Brain microvascular endothelial cell (primary cell): ENCODE results near the gene RECQL5.
"Not testable (repeated sequence)": the region's sequence is repeated elsewhere in the genome, so short reads cannot be mapped to it uniquely, and the experiment has no call there.

Source experiments
- DNase-seq: peaks from one replicate; pipeline ENCODE4 v3.0.0-alpha.2; 2020
- H3K27ac ChIP-seq: fragments of 250-450 bp; sonication (Bioruptor Pico); 2 replicates; pipeline ENCODE4 v1.5.1; 2020; ENCODE audit warnings: mild to moderate bottlenecking, moderate library complexity
- H3K27me3 ChIP-seq: fragments of 250-450 bp; sonication (Bioruptor Pico); replicated peaks from 2 replicates; pipeline ENCODE4 v1.5.1; 2020; ENCODE audit warnings: mild to moderate bottlenecking
- H3K36me3 ChIP-seq: fragments of 250-450 bp; sonication (Bioruptor Pico); replicated peaks from 2 replicates; pipeline ENCODE4 v1.5.1; 2020; ENCODE audit warnings: mild to moderate bottlenecking
- H3K4me3 ChIP-seq: 2 replicates; pipeline ENCODE4 v1.5.1; 2011; ENCODE audit warnings: low read depth, mild to moderate bottlenecking, control low read depth, low read length, moderate library complexity
- CTCF ChIP-seq: IDR thresholded peaks from 2 replicates; pipeline ENCODE4 v1.5.1; 2011; ENCODE audit warnings: low read depth, mild to moderate bottlenecking, moderate library complexity, low read length, control low read depth, inconsistent platforms; ENCODE audit errors: missing control alignments
- in situ Hi-C: cut with HindIII; loops from 2 replicates; pipeline ENCODE4 v1.10.0; 2017; ENCODE audit warnings: low sequenced_read_pairs, low pct_ligation_motif_present

RECQL5 gene

GRCh38 chr17:75640556-75641119 is 26.3 kb downstream of the RECQL5 start:
- in situ Hi-C loops, result no loop called here
- TF ChIP-seq CTCF, result no peak
- no peaks in the 10 kb centered on the region for H3K27me3 ChIP-seq
- DNase-seq, result no peak
- H3K27ac ChIP-seq, result no peak overlapping the region
- no peak overlapping the region for H3K4me3 ChIP-seq
- H3K36me3 ChIP-seq, result no peaks in the 10 kb centered on the region

- in situ Hi-C loops, result no loop called here
- Histone ChIP-seq H3K27ac (no peak overlapping the region), H3K4me3 (no peak overlapping the region), H3K36me3 (no peaks in the 10 kb centered on the region), H3K27me3 (no peaks in the 10 kb centered on the region)
- DNase-seq, result no peak
- TF ChIP-seq CTCF, result no peak
These were observed 27.0 kb downstream of the RECQL5 start for GRCh38 chr17:75639771-75640555.

GRCh38 chr17:75639327-75639726 is 27.6 kb downstream of the RECQL5 start:
- DNase-seq, result no peak

GRCh38 chr17:75638893-75639292 is 28.1 kb downstream of the RECQL5 start:
- in situ Hi-C loops, result no loop called here
- Histone ChIP-seq H3K27me3 (no peaks in the 10 kb centered on the region), H3K27ac (no peak overlapping the region), H3K4me3 (no peak overlapping the region), H3K36me3 (no peaks in the 10 kb centered on the region)
- TF ChIP-seq CTCF, result no peak
- DNase-seq, result no peak

More at GRCh38 chr17:75639327-75639726, 27.6 kb downstream of the RECQL5 start:
- no peaks in the 10 kb centered on the region for H3K27me3 ChIP-seq
- in situ Hi-C loops, result no loop called here
- H3K36me3 ChIP-seq, result no peaks in the 10 kb centered on the region
- H3K27ac ChIP-seq, result no peak overlapping the region
- no peak overlapping the region for H3K4me3 ChIP-seq
- TF ChIP-seq CTCF, result no peak

GRCh38 chr17:75638039-75638438 is 28.9 kb downstream of the RECQL5 start:
- H3K4me3 ChIP-seq, in situ Hi-C loops, H3K27ac ChIP-seq, H3K36me3 ChIP-seq, H3K27me3 ChIP-seq, DNase-seq: not testable (repeated sequence)

- no peak overlapping the region for H3K4me3 ChIP-seq
- in situ Hi-C loops, result no loop called here
- H3K36me3 ChIP-seq, result no peaks in the 10 kb centered on the region
- no peak overlapping the region for H3K27ac ChIP-seq
- no peak for DNase-seq
- TF ChIP-seq CTCF, result no peak
- no peaks in the 10 kb centered on the region for H3K27me3 ChIP-seq
These were observed 29.4 kb downstream of the RECQL5 start for GRCh38 chr17:75637551-75637950.
